GM12873 (cell line): ENCODE measurements around the gene RANBP1.

Experiments used
- TF ChIP-seq, protein P1 (sequence below): IDR thresholded peaks from 2 replicates; pipeline ENCODE4 v1.5.1; 2012; ENCODE audit warnings: low read depth, mild to moderate bottlenecking, moderate library complexity, low read length, control low read depth; ENCODE audit not compliant: insufficient read depth; ENCODE audit errors: missing control alignments

The RANBP1 gene

DNA sequence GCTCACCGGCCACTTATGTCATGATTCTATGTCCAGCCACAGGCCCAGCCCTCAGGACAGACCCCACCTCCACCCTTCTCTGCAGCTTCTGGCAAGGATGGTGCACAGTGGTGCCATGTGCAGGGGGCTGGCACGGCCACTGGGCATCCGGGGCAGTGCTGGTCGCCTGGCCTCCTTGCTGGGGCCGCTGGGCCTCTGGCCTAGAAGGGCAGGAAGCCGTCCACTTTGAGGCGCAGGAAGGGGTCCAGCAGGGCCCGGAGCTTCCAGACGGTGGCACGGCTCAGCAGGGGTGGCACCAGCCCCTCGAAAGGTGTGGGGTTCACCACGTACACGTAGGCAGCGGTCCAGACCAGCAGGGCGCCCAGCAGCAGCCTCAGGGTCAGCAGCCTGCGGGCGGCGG is 32.5 kb downstream of the RANBP1 start:
- TF ChIP-seq, protein P1, sequence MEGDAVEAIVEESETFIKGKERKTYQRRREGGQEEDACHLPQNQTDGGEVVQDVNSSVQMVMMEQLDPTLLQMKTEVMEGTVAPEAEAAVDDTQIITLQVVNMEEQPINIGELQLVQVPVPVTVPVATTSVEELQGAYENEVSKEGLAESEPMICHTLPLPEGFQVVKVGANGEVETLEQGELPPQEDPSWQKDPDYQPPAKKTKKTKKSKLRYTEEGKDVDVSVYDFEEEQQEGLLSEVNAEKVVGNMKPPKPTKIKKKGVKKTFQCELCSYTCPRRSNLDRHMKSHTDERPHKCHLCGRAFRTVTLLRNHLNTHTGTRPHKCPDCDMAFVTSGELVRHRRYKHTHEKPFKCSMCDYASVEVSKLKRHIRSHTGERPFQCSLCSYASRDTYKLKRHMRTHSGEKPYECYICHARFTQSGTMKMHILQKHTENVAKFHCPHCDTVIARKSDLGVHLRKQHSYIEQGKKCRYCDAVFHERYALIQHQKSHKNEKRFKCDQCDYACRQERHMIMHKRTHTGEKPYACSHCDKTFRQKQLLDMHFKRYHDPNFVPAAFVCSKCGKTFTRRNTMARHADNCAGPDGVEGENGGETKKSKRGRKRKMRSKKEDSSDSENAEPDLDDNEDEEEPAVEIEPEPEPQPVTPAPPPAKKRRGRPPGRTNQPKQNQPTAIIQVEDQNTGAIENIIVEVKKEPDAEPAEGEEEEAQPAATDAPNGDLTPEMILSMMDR, result no peak

DNA sequence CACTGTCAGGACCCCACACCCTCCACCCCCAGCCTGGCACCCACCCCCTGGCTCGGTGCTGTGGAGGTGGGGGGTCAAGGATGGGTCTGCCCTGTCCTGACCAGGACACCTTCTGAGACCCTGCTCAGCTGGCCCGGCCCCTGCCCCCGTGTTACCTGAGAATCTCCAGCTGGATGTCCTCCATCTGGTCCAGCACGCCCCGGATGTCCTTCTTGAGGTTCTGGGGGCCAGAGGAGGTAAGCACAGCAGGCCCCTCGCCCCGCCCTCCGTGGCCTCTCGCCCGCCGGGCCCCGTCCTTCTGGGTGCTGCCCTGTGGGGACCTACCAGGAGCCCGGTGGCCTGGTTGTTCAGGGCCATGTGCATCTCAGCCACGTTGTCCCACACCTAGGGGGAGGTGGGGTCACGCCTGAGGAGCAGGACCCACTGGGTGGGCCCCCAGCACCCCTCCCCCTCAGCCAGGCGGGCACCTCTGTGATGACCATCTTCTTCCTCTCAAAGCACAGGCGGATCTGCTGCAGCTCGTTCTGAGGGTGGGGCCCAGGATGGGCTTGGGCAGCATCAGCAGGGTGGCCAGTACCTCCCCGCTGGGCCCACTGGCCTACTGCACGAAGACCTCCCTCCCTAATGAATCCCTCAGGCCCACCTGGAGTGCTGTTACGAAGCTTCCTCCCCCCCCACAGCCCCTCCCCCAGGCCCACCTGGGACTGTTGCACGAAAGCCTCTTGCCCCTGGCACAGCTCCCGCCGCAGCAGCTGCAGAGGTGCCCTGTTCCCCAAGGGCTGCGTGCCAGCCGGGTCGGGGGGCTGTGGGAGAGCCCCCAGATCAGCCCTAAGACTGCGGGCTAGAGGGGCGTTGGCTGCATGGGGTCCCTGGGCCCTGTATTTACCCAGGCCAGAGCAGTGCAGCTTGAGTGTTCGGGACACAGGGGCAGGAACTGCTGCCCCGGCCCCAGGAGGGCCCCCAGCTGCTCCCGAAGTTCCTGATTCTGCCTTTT is 33.6 kb downstream of the RANBP1 start:
- TF ChIP-seq, protein P1, result no peak

DNA sequence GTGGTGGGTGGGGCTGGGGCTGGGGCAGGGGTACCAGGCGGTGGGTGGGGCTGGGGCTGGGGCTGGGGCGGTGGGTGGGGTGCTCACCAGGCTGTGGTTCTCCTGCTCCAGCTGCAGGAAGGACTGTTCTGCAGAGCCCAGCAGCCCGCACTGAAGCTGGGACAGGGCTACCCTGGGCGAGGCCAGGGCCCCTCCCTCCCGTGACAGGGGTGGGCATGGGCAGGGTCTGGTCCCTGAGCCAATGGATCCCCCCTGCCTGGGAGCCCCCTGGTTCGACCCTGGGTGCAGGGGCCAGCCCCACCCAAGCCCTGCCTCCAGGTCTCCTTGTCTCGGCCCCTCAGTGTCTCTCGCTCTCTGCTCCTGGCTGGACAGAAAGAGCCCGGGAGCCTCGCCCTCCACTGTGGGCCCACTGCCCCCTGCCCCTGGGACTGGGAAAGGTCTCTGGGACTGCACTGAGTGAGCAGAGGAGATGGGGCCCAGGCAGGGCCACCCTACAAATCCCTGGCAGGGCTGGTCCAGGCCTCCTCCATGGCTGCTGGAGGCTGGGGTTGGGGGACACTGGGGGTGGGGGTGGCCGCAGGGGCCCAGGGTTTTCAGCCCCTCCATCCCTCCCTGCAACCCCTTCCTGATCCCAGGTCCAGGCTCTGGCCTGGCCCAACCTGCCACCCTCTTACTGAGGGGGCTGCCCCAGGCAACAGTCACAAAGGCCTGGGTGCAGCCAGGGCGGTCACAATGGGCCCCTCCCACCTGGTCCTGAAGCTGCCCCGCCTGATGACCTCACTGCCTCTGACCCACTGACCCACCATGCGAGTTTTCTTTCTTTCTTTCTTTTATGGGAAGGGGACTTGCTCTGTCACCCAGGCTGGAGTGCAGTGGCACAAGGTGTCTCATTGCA is 34.7 kb downstream of the RANBP1 start, which contains the start of gene CCDC188:
CCDC188 (minus strand) TSS at position 675 of the 895 bp plus-strand sequence; CDS start at position 606, 69 bp downstream.
- TF ChIP-seq, protein P1, result no peak

DNA sequence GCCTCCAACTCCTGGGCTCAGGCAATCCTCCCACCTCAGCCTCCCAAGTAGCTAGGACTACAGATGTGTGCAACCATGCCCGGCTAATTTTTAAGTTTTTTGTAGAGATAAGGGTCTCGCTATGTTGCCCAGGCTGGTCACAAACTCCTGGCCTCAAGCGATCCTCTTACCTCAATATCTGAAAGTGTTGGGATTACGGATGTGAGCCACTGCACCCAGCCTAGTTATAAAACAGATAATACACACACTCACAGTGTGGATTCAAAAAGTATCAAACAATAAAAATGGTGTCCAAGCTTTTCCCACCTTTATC is 35.3 kb downstream of the RANBP1 start:
- TF ChIP-seq, protein P1, result no peak

DNA sequence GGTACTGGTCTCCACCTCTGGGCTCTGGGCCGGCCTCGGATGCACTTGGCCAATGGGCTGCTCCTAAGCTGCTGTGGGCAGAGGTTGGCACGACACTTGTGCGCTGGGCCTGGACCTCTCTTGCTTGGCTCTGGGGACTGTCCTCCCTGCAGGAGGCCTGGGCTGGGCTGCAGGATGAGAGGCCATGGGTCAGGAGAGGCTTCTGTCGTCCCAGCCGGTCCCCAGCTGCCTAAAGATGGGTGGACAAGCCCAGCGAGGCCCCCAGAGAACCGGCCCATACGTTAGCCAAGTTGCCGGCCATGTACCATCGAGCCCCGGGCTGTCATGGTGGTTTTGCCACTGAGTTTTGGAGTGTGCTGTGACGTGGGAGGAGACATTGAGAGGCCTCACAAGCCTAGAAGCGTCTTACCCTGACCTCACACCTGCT is 36.6 kb downstream of the RANBP1 start:
- TF ChIP-seq, protein P1, result no peak

DNA sequence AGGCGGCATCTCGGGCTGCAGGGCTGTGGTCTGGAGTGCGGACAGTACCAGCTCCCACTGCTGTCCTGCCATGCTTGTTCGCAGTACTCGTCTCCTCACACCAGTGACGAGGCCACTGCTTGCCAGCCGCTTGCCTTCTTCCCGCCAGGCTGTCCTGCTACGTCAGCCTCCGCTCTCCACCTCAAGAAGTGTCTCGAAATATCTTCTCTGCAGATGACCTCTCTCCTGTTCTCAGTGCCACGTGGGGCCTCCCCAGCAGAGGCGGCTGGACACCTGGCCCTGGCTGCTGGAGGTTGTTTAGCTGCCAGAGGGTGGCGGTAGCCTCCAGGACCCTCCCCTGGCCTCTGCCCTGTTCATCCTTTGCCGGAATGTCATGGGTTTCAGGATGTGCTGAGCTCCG is 38.0 kb downstream of the RANBP1 start:
- TF ChIP-seq, protein P1, result no peak
